ENCODE data around the gene PPFIA4.

PPFIA4 gene

DNA sequence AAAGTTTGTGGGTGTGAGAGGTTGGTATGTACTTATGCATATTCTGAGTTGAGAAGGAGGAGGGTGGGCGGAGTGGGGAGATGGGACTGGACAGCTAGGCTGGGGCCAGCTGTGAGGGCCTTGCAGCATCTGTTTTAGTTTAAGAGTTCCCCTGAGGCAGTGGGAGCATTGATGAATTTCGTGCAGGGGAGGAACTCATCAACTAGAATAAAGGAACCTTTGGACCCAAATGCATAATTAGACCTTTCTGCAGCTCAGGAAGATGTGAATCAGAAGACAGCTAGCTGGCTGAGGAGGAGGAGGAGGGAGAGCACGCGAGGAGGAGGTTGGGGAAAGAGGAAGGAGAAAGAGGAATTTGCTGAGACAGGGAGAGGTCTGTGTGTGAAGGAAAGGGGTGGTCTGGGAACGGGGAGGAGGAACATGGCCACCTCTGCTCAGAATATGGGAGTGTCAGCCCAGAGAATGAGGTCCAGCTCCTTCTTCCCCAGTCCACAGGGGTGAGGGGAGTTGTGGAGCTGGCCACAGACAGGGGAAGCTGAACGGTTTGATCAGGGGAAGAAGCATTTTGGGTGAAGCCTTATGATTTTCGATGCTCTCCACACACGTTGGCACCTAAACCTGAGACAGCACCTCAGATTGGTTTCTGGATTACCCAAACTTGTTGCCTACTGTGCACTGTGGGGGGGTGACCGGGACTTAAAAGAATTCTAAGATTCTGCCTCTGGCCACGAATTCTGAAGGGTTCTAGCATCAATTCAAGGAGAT is 31.8 kb downstream of the PPFIA4 start:
- TF ChIP-seq, protein P1, sequence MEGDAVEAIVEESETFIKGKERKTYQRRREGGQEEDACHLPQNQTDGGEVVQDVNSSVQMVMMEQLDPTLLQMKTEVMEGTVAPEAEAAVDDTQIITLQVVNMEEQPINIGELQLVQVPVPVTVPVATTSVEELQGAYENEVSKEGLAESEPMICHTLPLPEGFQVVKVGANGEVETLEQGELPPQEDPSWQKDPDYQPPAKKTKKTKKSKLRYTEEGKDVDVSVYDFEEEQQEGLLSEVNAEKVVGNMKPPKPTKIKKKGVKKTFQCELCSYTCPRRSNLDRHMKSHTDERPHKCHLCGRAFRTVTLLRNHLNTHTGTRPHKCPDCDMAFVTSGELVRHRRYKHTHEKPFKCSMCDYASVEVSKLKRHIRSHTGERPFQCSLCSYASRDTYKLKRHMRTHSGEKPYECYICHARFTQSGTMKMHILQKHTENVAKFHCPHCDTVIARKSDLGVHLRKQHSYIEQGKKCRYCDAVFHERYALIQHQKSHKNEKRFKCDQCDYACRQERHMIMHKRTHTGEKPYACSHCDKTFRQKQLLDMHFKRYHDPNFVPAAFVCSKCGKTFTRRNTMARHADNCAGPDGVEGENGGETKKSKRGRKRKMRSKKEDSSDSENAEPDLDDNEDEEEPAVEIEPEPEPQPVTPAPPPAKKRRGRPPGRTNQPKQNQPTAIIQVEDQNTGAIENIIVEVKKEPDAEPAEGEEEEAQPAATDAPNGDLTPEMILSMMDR (IDR thresholded peaks at IDR 0.05; ENCODE audit: low read depth, low read length): no peak
- DNase-seq (ENCODE audit: low read depth in 2 of 2): no peak
- no peak overlapping the region for H3K4me3 ChIP-seq (replicated peaks in 1 of 2; ENCODE audit: low read depth in 2 of 2, low read length in 2 of 2)

DNA sequence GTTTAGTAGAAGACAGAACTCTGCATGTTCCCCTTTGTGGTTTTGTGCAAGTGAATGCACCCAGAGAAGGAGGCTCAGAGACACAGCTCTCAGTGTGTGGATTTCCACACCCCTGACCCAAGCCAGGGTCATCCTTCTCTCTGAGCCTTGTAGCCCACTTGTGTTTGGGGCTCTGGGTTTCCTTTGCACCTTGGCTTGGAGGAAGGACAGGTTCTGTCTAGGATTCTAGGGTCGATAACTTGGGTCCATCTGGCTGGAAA is 32.3 kb downstream of the PPFIA4 start:
- no peak for DNase-seq (ENCODE audit: low read depth in 2 of 2)
- TF ChIP-seq, protein P1 (IDR thresholded peaks at IDR 0.05; ENCODE audit: low read depth, low read length): no peak
- H3K4me3 ChIP-seq (replicated peaks in 1 of 2; ENCODE audit: low read depth in 2 of 2, low read length in 2 of 2): no peak overlapping the region

DNA sequence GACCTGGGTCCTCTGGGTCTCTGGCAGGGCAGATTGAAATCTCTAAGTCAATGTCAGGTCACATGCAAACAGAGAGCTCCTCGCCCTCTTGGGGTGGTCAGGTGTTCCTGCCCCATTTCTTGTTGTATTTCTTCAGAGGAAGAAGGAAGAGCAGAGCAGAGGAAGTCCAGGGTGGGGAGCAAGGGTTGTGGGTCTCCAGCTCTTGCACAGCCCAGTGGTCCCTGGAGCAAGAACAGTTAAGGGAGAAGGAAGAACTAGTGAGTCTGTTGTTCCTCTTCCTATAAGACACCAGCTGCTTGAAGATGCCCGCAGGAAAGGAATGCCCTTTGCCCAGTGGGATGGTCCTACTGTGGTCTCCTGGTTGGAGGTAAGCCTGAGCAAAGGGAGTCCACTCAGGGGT is 33.2 kb downstream of the PPFIA4 start:
- no peak for DNase-seq (ENCODE audit: low read depth in 2 of 2)
- TF ChIP-seq, protein P1 (IDR thresholded peaks at IDR 0.05; ENCODE audit: low read depth, low read length): no peak
- no peak overlapping the region for H3K4me3 ChIP-seq (replicated peaks in 1 of 2; ENCODE audit: low read depth in 2 of 2, low read length in 2 of 2)

DNA sequence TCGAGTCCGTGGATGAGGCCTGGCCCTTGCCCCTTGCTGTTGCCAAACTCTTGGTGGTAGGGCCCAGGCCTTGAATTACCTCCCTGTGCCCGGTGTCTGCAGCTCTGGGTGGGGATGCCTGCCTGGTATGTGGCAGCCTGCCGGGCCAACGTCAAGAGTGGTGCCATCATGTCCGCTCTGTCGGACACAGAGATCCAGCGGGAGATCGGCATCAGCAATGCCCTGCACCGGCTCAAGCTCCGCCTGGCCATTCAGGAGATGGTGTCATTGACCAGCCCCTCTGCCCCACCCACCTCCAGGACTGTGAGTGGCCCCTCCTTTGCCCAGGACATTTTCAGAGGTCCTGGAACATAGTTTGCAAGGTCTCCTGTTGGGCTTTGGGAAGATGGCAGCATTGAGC is 33.8 kb downstream of the PPFIA4 start:
- TF ChIP-seq, protein P1 (IDR thresholded peaks at IDR 0.05; ENCODE audit: low read depth, low read length): no peak
- H3K4me3 ChIP-seq (replicated peaks in 1 of 2; ENCODE audit: low read depth in 2 of 2, low read length in 2 of 2): no peak overlapping the region
- no peak for DNase-seq (ENCODE audit: low read depth in 2 of 2)

DNA sequence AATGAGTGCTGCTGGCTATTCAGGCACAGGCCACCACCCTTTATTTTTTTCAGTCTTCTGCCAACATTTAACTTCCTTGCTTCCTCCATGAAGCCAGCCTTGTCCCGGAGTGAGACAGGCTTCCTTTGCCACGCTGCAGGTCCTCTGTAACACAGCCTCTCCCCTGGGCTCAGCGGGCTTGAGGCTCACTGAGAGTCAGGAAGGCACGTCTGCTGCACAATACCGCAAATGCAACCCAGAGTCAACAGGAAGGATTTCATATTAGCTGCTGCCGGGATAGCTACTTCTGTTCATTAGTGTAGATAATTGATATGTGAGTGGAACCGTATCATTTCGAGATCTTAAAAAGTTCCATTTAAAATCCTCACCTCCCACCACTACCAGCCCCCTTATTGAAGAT is 37.0 kb downstream of the PPFIA4 start:
- DNase-seq (ENCODE audit: low read depth in 2 of 2): no peak
- no peak overlapping the region for H3K4me3 ChIP-seq (replicated peaks in 1 of 2; ENCODE audit: low read depth in 2 of 2, low read length in 2 of 2)
- TF ChIP-seq, protein P1 (IDR thresholded peaks at IDR 0.05; ENCODE audit: low read depth, low read length): no peak

DNA sequence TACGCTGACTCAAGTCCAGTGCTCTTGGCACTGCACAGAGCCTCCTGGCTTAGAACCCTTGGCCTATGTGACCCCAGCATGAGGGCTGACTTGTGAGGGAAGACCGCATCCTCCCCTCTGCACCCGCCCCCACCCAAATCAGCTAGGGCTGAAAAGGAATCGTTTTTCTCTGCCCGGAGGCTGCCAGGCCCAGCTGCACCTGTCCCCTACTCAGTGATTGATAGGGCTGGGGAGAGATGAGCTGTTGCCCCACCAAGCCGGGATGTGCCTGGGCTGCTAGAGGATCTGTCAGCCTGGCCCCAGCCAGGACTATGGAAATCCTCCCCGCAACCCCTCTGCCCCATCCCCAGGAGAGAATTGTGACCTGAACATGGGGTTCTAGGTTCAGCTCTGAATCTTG is 38.9 kb downstream of the PPFIA4 start:
- TF ChIP-seq, protein P1 (IDR thresholded peaks at IDR 0.05; ENCODE audit: low read depth, low read length): no peak
- DNase-seq (ENCODE audit: low read depth in 2 of 2): no peak
- no peak overlapping the region for H3K4me3 ChIP-seq (replicated peaks in 1 of 2; ENCODE audit: low read depth in 2 of 2, low read length in 2 of 2)

DNA sequence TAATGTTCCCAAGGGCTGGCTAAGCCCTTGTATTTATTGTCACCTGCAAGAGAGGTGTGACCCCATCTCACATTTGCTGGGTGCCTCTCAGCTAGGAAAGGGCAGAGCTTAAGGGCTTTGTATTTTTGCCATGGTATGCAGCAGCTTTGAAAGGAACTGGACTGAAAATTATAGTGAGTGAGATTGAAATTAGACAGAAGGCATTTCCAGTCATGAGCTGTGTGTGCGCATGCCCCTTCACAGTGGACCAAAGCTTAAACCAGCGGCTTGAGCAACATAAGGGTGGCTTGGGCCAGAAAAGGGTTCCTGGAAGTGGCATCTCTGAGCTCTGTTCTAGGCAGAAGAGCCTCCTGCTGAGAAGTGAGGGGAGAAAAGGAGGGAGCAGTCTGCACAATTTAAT is 39.7 kb downstream of the PPFIA4 start:
- TF ChIP-seq, protein P1 (IDR thresholded peaks at IDR 0.05; ENCODE audit: low read depth, low read length): no peak
- H3K4me3 ChIP-seq (replicated peaks in 1 of 2; ENCODE audit: low read depth in 2 of 2, low read length in 2 of 2): no peak overlapping the region
- DNase-seq (ENCODE audit: low read depth in 2 of 2): no peak

All from cardiac fibroblast (primary cell).